ENCODE measurements around the gene DCX.
A peak's percentile ranks its signal among the peaks of the same experiment; 100 is the strongest.

The DCX gene

GRCh38 chrX:111309083-111309482 is 102.9 kb downstream of the DCX start:
- DNase-seq (ENCODE audit: low read depth, low spot score), result no peak

- DNase-seq (ENCODE audit: low read depth, low spot score), result no peak
Measured at GRCh38 chrX:111308039-111308438, 104.0 kb downstream of the DCX start.

GRCh38 chrX:111302284-111302683 is 109.7 kb downstream of the DCX start:
- DNase-seq (ENCODE audit: low read depth, low spot score), result no peak

- no peak for DNase-seq (ENCODE audit: low read depth, low spot score)
Measured at GRCh38 chrX:111288841-111289240, 123.2 kb downstream of the DCX start.

- no peak for DNase-seq (ENCODE audit: low read depth, low spot score)
Measured at GRCh38 chrX:111284631-111285293, 127.2 kb downstream of the DCX start.

GRCh38 chrX:111283446-111283845 is 128.5 kb downstream of the DCX start:
- DNase-seq (ENCODE audit: low read depth, low spot score), result no peak

- DNase-seq (ENCODE audit: low read depth, low spot score), result no peak
Measured at GRCh38 chrX:111282991-111283390, 129.0 kb downstream of the DCX start.

- DNase-seq (ENCODE audit: low read depth, low spot score), result no peak
Measured at GRCh38 chrX:111282139-111282538, 129.9 kb downstream of the DCX start.

GRCh38 chrX:111270339-111270738 is 141.7 kb downstream of the DCX start, which contains the start of gene CAPN6:
TSS of gene CAPN6 (minus strand) at chrX:111270483. CDS start at chrX:111263936, 6,547 bp downstream.
- DNase-seq (ENCODE audit: low read depth, low spot score), result peak; percentile 82

GRCh38 chrX:111268506-111268905 is 143.5 kb downstream of the DCX start:
- DNase-seq (ENCODE audit: low read depth, low spot score), result no peak

- DNase-seq (ENCODE audit: low read depth, low spot score), result peak; percentile 40
Measured at GRCh38 chrX:111265486-111265885, 146.5 kb downstream of the DCX start.

- no peak for DNase-seq (ENCODE audit: low read depth, low spot score)
Measured at GRCh38 chrX:111264385-111264784, 147.6 kb downstream of the DCX start.

- DNase-seq (ENCODE audit: low read depth, low spot score), result no peak
Measured at GRCh38 chrX:111262086-111262485, 149.9 kb downstream of the DCX start.

GRCh38 chrX:111260451-111260850 is 151.5 kb downstream of the DCX start:
- DNase-seq (ENCODE audit: low read depth, low spot score), result no peak

- no peak for DNase-seq (ENCODE audit: low read depth, low spot score)
Measured at GRCh38 chrX:111259559-111259958, 152.4 kb downstream of the DCX start.

GRCh38 chrX:111257733-111258132 is 154.3 kb downstream of the DCX start:
- no peak for DNase-seq (ENCODE audit: low read depth, low spot score)

GRCh38 chrX:111254896-111255693 is 156.9 kb downstream of the DCX start:
- no peak for DNase-seq (ENCODE audit: low read depth, low spot score)

- DNase-seq (ENCODE audit: low read depth, low spot score), result no peak
Measured at GRCh38 chrX:111244235-111244750, 167.7 kb downstream of the DCX start.
